Progenitor cell of endocrine pancreas (in vitro differentiated cells): ENCODE measurements around the gene PIGB. TPM values are rescaled to one million over a fixed set of nuclear protein-coding genes. Genes with fewer than 3 reads are reported as not detected.
"Not testable (repeated sequence)": the region's sequence is repeated elsewhere in the genome, so short reads cannot be mapped to it uniquely, and the experiment has no call there.

Experiments used
- DNase-seq: peaks from one replicate; pipeline ENCODE4 v3.0.0; 2021; ENCODE audit warnings: low spot score; ENCODE audit not compliant: unreplicated experiment
- H3K27ac Mint-ChIP-seq: 2 replicates; pipeline ENCODE4 v1.8.0; 2021; ENCODE audit warnings: mild to moderate bottlenecking, moderate library complexity, mixed read lengths
- H3K27me3 Mint-ChIP-seq: 2 replicates; pipeline ENCODE4 v1.8.0; 2021; ENCODE audit warnings: mixed read lengths
- H3K36me3 Mint-ChIP-seq: 2 replicates; pipeline ENCODE4 v1.8.0; 2022; ENCODE audit warnings: mixed read lengths; ENCODE audit not compliant: insufficient read depth
- H3K4me1 Mint-ChIP-seq: 2 replicates; pipeline ENCODE4 v1.8.0; 2021; ENCODE audit warnings: low read depth, mixed read lengths
- H3K4me3 Mint-ChIP-seq: 2 replicates; pipeline ENCODE4 v1.8.0; 2021; ENCODE audit warnings: low read depth, mild to moderate bottlenecking, moderate library complexity, mixed read lengths
- H3K9me3 Mint-ChIP-seq: 2 replicates; pipeline ENCODE4 v1.8.0; 2021; ENCODE audit warnings: low read depth, mixed read lengths
- total RNA-seq: library from RNA; stranded (reverse); gene quantifications from 2 replicates; pipeline ENCODE4 v1.2.1, GENCODE V29; 2021
- TF ChIP-seq, protein P1 (sequence below): fragments of 200-600 bp; sonication (generic); IDR thresholded peaks from one replicate; pipeline ENCODE4 v1.5.0; 2021; ENCODE audit warnings: antibody characterized with exemption, mild to moderate bottlenecking; ENCODE audit not compliant: unreplicated experiment

PIGB gene
- total RNA-seq, 1 donor from 2014 or later, result 17.6 TPM

DNA sequence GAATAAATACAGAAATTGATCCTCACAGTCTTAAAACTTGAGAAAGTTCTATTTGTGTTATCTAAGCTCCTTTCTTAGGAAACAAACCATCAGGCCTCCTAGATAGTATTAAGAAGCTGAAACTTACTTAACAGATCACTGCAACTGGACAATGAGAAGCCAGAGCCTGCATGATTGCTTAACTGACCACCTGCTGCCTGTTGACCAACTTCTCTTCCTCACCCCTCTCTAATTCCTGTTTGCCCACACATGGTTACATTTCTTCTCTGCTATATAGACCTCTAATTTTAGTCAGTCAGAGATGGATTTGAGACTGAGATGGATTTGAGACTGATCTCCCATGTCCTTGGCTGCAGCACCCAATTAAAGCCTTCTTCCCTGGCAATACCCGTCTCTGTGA lies 75.7 kb downstream of the PIGB start:
- TF ChIP-seq, protein P1, sequence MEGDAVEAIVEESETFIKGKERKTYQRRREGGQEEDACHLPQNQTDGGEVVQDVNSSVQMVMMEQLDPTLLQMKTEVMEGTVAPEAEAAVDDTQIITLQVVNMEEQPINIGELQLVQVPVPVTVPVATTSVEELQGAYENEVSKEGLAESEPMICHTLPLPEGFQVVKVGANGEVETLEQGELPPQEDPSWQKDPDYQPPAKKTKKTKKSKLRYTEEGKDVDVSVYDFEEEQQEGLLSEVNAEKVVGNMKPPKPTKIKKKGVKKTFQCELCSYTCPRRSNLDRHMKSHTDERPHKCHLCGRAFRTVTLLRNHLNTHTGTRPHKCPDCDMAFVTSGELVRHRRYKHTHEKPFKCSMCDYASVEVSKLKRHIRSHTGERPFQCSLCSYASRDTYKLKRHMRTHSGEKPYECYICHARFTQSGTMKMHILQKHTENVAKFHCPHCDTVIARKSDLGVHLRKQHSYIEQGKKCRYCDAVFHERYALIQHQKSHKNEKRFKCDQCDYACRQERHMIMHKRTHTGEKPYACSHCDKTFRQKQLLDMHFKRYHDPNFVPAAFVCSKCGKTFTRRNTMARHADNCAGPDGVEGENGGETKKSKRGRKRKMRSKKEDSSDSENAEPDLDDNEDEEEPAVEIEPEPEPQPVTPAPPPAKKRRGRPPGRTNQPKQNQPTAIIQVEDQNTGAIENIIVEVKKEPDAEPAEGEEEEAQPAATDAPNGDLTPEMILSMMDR, result no peak
- no peaks in the 10 kb centered on the region for H3K27me3 Mint-ChIP-seq
- peaks cover 18% of the 10 kb centered on the region for H3K9me3 Mint-ChIP-seq
- peaks cover 16% of the 10 kb centered on the region for H3K4me1 Mint-ChIP-seq
- no peak for DNase-seq
- peaks cover 23% of the 10 kb centered on the region for H3K36me3 Mint-ChIP-seq
- no peak overlapping the region for H3K4me3 Mint-ChIP-seq
- H3K27ac Mint-ChIP-seq, result peak overlapping the region; percentile 57

DNA sequence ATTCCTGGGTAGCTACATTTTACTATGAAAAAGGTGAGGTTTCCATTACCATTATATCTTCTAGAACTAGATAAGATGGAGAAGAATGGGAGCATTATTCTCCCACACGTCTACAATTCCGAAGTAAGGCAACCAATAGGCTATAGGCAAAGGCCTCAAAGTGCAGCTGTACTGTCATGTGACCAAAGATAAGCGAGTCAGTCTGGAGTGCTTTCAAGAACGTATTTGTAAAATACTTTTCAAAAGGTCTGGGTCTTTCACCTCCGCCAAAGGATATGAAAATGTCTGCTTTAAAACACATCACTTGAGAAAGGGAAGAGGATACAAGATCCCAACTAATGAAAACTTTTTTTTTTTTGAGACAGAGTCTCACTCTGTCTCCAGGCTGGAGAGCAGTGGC lies 79.2 kb downstream of the PIGB start:
- Mint-ChIP-seq H3K4me1 (peaks cover 21% of the 10 kb centered on the region), H3K27ac (no peak overlapping the region), H3K4me3 (no peak overlapping the region), H3K27me3 (no peaks in the 10 kb centered on the region), H3K9me3 (peaks cover 22% of the 10 kb centered on the region), H3K36me3 (peaks cover 27% of the 10 kb centered on the region)
- TF ChIP-seq, protein P1, result no peak
- DNase-seq, result no peak

DNA sequence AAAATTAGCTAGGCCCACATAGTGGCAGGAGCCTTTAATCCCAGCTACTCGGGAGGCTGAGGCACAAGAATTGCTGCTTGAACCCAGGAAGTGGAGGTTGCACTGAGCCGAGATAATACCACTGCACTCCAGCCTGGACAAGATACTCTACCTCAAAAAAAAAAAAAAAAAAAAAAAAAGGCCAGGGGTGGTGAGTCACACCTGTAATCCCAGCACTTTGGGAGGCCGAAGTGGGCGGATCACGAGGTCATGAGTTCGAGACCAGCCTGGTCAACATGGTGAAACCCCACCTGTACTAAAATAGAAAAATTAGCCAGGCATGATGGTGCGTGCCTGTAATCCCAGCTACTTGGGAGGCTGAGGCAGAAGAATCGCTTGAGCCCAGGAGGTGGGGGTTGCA lies 81.0 kb downstream of the PIGB start:
- H3K4me1 Mint-ChIP-seq, result peaks cover 14% of the 10 kb centered on the region
- H3K9me3 Mint-ChIP-seq, result peaks cover 19% of the 10 kb centered on the region
- H3K36me3 Mint-ChIP-seq, result peaks cover 27% of the 10 kb centered on the region
- not testable (repeated sequence) for DNase-seq, H3K27me3 Mint-ChIP-seq, H3K27ac Mint-ChIP-seq, H3K4me3 Mint-ChIP-seq

DNA sequence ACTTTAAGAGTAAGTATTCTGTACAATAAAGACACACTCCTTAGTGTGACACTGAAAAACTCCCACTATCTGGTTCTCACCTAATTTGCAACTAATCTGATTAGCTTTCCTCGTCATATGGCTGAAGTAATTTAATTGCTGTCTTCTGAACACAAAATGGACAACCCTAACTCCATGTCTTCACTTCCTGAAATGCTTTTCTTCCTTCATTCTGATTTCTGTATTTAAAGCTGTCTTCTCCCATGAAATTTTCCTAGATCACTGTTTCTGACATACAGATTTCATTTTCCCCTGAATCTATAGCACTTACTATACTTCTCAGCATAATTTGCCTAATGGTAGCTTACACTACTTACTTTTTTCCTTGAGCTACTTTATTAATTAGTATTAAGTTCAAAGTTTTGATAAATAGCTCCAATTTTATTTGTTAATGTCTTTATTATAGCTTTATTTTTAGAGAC lies 82.8 kb downstream of the PIGB start:
- H3K4me3 Mint-ChIP-seq, result no peak overlapping the region
- peaks cover 10% of the 10 kb centered on the region for H3K4me1 Mint-ChIP-seq
- H3K27ac Mint-ChIP-seq, result no peak overlapping the region
- peaks cover 12% of the 10 kb centered on the region for H3K9me3 Mint-ChIP-seq
- TF ChIP-seq, protein P1, result no peak
- H3K36me3 Mint-ChIP-seq, result peaks cover 19% of the 10 kb centered on the region
- DNase-seq, result no peak
- H3K27me3 Mint-ChIP-seq, result no peaks in the 10 kb centered on the region

DNA sequence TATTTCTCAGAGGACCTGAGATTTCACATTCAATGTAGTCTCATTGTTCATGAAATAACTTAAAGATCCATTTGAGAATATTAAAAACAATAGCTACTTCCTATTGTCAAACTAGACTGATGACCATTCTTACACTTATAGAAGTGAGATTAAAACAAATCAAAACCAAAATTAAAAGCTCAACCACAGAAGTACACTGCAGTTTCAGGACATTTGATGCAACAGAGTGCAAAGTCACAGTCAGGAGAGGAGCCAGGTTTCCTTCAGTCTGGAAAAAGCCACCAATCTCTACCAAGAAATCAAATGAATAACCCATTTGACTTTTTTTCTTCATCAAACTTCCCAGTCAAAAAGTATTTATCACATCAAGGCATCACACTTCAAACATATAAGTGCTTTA lies 83.7 kb downstream of the PIGB start:
- Mint-ChIP-seq H3K27me3 (no peaks in the 10 kb centered on the region), H3K36me3 (peaks cover 15% of the 10 kb centered on the region), H3K27ac (no peak overlapping the region), H3K9me3 (peaks cover 7% of the 10 kb centered on the region), H3K4me3 (no peak overlapping the region), H3K4me1 (peaks cover 14% of the 10 kb centered on the region)
- TF ChIP-seq, protein P1, result no peak
- no peak for DNase-seq

DNA sequence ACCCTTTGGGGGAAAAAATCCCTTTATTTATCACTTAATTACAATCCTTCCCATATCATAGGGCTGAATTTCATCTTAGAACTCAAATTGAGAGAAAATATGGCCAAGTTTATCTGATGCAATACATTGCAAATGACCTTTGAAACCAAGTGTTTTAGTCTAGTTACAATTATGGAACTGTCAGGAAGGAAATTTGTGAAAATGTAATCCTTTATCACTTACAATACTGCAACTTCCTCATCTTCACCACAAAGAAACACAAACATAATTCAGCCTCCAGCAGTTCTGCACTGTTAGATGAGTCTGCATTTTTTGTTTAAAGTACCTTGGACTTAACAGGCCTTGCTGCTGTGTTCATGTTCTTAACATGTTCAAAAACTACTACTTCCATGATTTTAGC lies 84.5 kb downstream of the PIGB start:
- Mint-ChIP-seq H3K9me3 (peaks cover 7% of the 10 kb centered on the region), H3K27me3 (no peaks in the 10 kb centered on the region), H3K36me3 (peaks cover 8% of the 10 kb centered on the region), H3K4me1 (peaks cover 16% of the 10 kb centered on the region), H3K27ac (peak overlapping the region; percentile 60), H3K4me3 (no peak overlapping the region)
- DNase-seq, result no peak
- TF ChIP-seq, protein P1, result no peak
